GM18498 (cell line): ENCODE results near the gene WNT10A.
A peak's percentile ranks its signal among the peaks of the same experiment; 100 is the strongest.
"Not testable (repeated sequence)": the region's sequence is repeated elsewhere in the genome, so short reads cannot be mapped to it uniquely, and the experiment has no call there.

Experiments used
- ATAC-seq: cut with Tn5 transposase; IDR thresholded peaks from one replicate; pipeline ENCODE4 v1.9.1; 2021; ENCODE audit warnings: mild to moderate bottlenecking, moderate library complexity; ENCODE audit not compliant: unreplicated experiment

Gene WNT10A

DNA sequence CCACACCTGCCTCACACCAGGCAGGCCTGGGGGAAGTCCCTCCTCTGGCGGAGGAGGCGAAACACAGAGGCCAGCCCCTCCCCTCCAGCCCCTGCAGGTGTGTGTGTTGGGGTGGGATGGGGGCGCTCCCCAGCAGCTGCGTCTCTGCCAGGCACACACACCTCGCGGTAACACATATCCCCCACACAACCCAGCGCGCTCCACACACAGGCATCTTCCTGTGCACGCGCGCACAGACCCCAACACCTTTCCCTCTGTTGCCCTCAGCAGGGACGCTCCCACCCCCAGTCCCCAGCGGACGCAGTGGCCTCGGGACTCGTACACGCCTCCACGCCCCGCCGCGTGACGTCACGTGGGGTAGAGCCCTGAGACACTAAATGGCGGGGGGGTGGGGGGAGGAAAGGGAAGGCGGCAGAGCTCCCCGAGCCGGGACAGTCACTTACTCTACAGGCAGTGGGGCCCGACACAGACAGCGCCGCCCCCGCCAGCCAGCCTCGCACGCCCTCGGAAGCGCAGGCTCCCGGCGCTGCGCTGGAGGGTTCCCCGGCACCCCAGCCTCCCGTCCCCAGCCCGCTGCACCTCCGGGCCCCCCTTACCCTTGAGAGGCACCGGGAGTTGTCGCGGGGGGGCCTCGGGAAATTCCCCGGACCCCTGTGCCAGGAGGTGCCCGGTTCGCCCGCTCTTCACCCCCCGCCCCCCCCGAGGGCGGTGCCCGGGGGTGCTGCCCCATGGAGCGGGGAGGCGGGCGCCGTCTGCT is at the start of gene WNT10A:
TSS of gene WNT10A (plus strand) at position 751 of the 757 bp plus-strand sequence. CDS start 144 bp downstream, outside the sequence.
- peak; percentile 70 for ATAC-seq

DNA sequence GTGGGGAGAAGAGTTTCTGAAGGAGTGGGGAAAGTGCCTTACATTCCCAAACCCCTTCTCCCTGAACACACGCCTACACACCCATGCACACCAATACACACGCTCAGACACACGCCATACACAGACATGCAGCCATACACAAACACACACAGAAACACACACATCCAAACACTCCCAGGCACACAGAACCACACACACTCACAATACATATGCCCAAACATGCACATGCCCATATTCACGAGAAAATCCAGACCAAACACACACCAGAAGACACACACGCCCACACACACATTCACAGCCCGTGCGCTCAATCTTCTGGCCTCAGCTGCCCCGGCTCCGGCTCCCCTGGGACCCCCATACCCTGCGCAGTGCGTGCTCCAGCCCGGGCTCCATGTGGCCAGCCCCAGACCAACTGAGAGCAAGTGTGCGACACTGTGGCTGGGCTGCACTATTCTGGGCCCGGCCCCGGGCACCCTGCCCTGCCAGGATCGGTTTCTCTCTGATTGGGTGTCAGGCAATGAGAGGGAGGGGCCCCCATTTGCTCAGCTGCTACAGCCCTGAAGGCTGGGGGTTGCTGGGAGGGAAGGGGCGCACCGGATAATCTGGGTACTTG is 49.2 kb upstream of the WNT10A start, which contains the start of gene PRKAG3:
TSS of gene PRKAG3 (minus strand) at position 426 of the 613 bp plus-strand sequence.
- no peak for ATAC-seq

DNA sequence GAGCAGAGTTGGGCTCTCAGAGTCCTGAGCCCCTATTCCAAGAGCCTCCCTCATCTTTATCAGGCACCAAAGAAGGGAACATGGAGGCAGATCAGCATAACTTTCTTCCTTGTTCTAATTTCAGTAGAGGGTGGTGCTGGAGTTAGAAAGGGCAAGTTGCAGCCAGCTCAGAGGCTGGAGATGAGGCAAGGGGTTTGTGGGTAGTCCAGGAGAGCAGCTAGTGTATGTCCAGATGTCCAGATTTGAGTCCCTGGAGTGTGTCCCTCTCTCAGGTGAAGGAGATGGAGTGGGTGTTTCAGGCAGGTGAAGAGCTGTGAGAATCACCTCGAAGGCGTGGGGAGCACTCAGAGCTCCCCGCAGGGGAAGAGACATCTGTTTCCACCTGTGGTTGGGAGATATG is 48.6 kb upstream of the WNT10A start:
- ATAC-seq = no peak

DNA sequence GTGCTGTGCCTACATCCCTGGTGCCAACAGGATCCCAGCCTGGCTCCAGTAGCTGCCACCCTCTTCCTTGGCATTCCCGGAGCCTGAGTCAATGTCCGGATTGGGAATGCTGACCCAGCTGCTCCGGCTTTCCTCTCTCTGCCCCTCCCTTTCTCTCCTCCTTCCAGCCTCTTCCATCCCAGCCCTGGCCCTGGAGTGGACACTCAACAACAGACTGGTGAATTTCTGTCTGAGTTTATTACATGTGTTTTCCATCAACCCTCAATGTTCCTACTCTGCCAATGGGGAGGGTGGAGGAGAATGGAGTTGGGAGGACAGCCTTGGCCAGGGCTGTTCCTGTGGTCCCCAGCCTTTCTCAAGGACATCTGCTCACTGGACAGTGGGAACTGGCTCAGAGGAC is 48.1 kb upstream of the WNT10A start:
- no peak for ATAC-seq

DNA sequence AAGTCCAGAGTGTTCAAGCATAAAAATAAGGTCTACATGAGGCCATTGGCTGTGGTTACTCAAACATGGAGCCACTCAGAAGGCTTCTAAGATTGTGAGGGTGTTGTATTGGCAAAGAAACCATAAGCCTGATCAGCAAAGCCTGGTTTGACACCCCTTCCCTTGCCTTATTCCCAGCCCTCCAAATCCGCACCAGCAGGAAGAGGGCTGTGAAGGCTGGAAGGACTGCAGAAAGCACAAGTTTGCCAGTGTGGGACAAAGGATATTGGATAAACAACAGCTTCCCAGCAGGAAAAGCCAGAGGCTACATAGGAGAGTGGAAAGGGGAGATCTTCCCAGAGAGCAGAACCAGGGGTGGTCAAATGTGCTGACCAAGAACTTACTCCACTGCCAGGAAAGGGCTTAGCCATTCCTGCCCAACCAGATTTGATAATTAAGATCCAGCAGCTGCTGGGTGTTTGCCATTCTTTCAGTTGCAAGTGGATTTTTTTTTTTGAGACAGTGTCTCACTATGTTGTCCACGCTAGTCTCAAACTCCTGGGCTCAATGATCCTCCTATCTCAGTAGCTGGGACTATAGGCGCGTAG is 47.5 kb upstream of the WNT10A start:
- ATAC-seq = no peak

DNA sequence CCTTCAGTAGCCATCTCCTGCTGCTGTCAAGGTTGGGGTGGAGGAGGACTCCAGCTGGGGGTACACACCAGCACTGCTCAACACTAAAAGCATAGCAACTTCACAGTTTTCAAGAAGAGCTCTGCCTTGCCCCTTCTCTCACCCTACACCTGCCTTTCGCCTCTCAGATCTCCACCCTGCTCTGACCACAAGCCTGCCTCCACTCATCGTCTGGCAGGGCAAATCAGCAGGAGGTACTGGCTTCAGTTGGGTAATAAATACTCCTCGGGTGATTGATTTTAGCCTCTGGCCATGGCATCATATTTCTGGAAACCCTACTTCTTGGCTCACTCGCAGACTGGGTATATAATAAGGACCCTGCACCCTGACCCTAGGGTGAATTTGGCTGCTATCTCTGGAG is 46.0 kb upstream of the WNT10A start:
- no peak for ATAC-seq

DNA sequence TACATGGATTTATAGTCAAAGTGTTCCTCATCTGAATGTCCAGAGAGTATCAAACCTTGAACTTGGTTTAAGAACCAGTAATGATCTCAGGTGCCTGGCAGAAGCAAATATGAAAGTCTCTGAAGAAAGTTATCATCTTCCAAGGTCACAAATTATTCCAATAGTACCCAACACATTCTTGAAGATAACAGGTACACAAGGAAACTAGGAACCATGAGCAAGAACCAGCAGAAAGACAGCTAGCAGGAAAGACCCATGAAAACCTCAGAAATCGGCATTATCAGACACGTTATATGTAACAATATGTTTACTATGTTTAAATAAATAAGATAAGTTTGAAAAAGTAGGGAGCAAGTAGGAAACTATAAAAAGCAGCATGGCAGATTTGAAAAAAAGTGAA is 43.2 kb upstream of the WNT10A start:
- no peak for ATAC-seq

DNA sequence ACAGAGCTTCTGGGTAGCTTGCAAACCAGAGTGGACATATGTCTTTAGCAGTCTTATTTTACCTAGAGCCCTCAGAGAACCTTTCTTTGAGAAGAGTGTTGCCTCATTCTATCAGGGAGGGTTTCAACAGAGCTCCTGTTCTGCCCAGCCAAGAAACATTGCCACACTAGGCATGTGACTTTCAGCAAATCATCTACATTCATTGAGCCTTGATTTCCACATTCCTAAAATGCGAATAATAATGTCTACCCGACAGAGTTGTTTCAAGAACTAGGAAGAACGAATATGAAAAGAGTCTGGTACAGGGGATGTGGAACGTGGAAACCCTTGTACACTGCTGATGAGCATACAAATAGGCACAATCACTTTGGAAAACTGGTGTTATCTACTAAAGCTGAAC is 41.2 kb upstream of the WNT10A start:
- ATAC-seq = no peak

DNA sequence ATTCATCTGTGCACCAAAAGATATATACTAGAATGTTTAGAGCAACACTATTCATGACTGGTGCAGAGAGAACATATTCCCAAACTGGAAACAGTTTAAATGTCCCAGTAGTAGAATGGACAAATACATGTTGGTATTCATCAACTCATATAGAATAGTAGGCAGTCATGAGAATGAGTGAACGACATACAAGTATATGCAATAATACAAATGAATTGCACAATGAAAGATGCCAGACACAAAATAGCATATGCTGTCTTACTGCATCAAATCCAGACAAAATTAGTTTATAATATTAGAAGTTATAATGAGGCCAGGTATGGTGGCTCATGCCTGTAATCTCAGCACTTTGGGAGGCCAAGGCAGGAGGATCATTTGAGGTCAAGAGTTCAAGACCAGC is 40.8 kb upstream of the WNT10A start:
- no peak for ATAC-seq

DNA sequence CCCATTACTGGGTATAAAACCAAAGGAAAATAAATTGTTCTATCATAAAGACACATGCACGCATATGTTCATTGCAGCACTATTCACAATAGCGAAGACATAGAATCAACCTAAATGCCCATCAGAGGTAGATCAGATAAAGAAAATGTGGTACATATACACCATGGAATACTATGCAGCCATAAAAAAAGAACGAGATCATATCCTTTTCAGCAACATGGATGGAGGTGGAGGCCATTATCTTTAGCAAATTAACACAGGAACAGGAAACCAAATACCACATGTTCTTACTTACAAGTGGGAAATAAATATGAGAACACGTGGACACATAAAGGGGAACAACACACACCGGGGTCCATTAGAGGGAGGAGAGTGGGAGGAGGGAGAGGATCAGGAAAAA is 36.3 kb upstream of the WNT10A start:
- not testable (repeated sequence) for ATAC-seq

DNA sequence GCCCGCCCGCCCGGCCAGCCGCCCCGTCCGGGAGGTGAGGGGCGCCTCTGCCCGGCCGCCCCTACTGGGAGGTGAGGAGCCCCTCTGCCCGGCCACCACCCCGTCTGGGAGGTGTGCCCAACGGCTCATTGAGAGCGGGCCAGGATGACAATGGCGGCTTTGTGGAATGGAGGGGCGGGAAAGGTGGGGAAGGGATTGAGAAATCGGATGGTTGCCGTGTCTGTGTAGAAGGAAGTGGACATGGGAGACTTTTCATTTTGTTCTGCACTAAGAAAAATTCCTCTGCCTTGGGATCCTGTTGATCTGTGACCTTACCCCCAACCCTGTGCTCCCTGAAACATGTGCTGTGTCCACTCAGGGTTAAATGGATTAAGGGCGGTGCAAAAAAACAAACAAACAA is 33.7 kb upstream of the WNT10A start:
- not testable (repeated sequence) for ATAC-seq

DNA sequence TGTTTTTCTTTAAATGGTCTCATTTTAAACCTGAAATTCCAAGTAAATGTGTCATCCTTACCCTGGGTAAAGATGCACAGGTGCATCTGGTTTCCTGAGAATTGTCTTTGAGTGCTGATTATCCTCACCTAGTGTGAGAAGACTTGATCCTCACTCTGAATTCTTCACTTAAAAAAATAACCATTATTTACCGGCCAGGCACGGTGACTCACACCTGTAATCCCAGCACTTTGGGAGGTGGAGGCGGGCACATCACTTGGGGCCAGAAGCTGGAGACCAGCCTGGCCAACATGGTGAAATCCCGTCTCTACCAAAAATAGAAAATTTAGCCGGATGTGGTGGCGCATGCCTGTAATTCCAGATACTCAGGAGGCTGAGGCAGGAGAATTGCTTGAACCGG is 30.9 kb upstream of the WNT10A start:
- no peak for ATAC-seq

DNA sequence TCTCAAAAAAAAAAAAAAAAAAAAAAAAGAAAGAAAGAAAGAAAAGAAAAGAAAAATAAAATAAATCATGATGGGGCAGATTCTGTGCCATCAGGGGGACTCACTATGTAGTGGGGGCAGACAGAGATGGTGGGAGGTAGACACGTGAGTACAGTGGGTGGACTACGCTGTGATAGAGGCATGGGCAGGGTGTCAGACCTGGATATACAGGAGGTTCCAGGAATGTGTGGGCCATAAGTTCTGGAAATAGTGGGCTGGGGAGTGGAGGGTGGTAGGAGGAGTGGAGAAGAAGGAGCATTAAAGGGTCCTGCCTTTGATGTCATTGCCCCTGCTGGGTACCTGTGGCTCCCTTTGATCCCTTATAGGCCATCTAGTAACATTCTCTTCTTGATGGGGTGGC is 29.9 kb upstream of the WNT10A start:
- ATAC-seq = no peak

DNA sequence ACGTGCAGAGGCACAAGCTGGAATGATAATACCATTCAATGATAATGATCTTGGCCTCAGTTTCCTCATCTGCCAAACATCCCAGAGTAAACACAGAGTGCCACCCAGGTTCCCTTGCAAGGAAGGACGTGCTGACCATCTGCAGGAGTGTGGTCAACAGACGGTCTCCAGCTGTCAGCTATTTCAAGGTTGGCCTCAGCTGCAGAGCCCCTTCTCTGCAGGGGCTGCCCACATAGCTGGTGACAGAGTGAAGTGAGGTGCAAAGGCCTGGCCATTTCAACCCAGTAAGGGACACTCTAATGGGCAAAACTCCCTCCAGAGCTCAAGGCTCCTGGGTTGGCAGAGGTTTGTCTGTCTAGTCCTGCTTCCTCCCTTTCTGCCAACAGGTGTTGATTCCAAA is 29.4 kb upstream of the WNT10A start:
- no peak for ATAC-seq

DNA sequence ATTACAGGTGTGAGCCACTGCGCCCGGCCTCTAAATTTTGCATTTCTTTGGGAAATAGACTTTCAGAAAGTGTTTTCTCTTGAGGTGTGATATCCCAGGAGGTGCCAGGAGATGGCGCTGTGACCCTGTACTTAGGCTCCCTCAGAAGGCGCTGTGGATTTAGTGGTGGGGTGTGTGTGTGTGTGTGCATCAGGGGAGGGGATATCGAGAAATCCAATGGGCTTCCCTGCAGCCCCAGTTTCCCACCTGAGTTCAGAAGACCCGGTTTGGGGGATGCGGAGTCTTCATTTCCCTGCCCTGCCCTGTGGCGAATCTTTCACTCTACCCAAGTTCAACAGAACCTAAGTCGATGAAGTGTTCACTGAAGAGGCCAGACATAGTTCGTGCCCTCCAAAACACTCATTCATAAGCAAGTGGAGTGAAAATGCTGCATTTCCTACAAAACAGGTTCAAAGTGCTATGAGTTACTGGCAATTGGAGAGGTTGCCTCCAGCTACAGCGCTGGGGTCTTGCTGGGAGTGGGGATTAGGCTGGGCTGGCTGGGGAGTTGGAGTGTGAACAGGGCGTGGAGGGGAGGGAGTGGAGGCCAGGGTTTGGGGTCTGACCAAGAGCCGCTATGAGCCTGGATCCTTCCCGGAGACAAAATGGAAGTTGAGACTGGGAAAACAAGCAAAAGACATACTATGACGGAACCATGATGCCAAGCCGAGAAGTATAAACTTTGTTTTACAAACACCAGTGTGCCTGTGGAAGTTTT is 27.6 kb upstream of the WNT10A start:
- ATAC-seq = no peak

DNA sequence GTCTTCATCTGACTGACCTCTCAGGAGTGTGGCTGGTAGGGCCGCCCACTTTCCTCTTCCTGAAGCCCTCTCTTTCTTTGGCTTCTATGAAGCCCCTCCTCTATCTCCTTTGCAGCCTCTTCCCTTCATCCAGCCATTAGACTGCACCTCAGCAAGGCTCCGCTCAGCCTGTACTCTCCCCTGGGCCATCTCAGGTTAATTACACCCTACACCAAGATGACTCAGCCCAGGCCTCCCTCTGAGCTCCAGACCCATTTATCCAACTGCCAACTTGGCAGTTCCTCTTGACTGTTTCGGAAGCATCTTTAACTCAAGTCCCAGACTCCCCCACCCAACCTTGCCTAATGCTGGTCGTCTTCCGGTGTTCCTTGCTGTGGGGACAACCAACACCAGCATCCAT is 26.9 kb upstream of the WNT10A start:
- no peak for ATAC-seq

DNA sequence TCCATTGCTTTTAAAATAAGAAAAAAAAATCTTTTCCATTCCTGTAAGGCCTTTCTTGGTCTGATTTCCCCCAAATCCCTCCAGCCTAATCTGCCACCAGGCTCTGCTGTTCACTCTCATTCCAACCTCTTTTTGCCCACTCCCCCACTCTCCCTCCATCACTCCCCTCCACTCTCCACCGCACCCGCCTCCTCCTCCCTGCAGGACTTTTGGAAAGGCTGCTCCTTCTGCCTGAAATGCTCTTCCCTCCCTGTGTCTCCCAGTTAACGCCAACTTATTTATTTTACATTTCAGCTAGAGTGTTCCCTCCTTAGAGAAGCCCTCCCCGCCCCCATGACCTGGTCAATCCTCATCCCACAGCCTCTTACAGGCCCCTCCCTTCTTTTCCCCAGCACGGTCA is 25.8 kb upstream of the WNT10A start:
- no peak for ATAC-seq

DNA sequence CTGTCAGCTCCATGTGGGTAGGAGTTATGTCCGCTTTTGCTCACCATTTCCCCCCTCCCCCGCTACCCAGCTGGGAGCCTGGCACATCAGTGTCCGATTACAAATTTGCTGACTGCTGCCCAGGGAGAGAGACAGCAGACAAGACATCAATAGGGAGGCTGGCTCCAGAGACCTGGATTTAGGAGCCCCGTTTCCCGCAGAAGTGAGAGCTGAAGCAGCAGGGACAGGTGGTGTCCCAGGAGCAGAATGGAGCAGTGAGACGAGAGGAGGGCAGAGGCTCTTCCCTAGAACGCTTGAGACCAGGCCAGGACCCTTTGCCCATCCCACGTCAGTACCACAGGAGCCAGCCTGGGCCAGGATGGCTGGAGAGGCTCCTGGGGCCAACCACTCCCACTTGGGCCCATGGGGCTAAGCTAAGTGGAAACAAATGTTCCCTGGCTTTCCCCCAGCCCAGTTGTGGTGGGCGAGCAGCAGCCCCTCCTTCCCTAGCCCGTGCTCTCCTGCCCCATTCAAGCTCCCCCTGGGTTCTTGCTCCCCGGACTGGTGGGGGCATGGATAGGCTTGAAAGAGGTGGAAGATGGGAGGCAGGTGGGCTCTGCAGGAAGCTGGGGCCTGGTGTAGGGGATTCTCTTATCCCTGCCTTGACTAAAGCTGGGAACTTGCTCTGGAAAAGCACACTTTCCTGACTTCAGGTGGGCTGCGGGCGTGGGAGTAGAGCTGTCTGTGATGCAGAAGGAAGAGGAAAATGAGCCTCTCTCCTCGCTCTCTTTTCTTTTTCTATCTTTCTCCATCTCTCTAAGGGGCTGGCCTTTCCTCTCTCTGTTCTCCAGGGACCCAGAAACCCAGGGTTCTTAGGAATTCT is 25.1 kb upstream of the WNT10A start:
- ATAC-seq = no peak

DNA sequence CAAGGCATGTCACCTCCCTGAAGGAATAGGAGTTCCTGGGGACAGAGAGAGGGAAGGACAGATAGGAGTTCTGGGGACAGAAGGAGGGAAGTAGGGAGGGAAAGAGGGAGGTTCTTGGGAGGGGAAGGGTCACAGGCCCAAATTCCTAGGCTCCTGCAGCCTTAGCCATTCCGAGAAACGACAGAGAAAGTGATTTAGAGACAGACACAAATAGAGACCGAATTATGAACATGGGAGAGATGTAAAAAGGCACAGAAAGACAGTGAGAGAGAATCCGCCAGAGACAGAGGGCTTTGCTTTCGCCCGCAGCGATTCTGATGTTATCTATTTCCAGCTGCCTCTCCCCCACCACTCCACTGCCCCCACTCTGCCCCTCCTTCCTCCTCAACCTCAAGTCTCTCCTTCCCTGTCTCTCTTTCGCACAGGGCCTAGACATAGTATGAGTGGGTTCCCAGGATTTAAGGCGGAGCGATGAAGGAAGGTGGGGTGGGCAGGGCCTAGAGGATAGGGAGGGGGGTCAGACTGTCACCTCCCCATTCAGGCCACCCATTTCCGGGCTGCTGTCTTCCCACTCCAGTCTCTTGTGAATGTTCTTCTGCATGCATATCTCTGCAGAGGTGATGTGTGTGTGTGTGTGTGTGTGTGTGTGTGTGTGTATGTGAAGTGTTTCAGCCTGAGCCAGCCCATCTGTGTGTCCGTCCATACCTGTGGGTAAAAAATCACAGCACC is 24.3 kb upstream of the WNT10A start:
- ATAC-seq = no peak

DNA sequence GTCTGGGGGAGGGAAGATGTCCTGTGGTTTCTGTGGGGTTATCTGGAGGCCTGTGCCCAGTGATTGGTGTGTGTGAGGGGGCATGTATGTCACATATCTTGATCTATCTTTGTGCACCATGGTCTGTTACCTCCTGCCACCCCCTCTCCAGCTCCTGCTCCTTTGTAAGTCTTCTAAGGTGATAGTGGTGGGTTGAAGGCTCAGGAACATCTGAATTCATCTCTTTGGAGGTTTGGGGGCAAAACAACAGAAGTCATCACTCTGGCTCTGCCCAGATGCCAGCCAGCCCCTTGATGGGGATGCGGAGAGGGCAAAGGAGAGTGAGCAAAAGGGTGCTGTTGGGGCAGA is 23.8 kb upstream of the WNT10A start:
- ATAC-seq = no peak
